ENCODE results near the gene ZSCAN1. TPM values are rescaled to one million over a fixed set of nuclear protein-coding genes. Genes with fewer than 3 reads are reported as not detected.

ZSCAN1 gene
- total RNA-seq, 4 donors from 2014 or later: not detected

- no peak for TF ChIP-seq CTCF (IDR thresholded peaks at IDR 0.05; ENCODE audit: low read depth)
Measured at GRCh38 chr19:58096884-58097283, 63.1 kb downstream of the ZSCAN1 start.

- no peak for TF ChIP-seq CTCF (IDR thresholded peaks at IDR 0.05; ENCODE audit: low read depth)
Measured at GRCh38 chr19:58097349-58097748, 63.5 kb downstream of the ZSCAN1 start.

GRCh38 chr19:58097781-58098681 is 64.2 kb downstream of the ZSCAN1 start, which contains the start of gene ZSCAN18:
ZSCAN18 (minus strand) TSS chr19:58098231; CDS start chr19:58090267, 7,964 bp downstream.
- no peak for TF ChIP-seq CTCF (IDR thresholded peaks at IDR 0.05; ENCODE audit: low read depth)

- no peak for TF ChIP-seq CTCF (IDR thresholded peaks at IDR 0.05; ENCODE audit: low read depth)
Measured at GRCh38 chr19:58098682-58098998, 64.8 kb downstream of the ZSCAN1 start.

Other genes starting within 250 kb of the ZSCAN1 start
- gene ZNF552, start 219.1 kb upstream of the ZSCAN1 start, total RNA-seq: 10 to 100 TPM in 1 of 4 donors, 1 to 10 TPM in 3; 3.9 to 10.4 (median 5.4) TPM
- 10 to 100 TPM; 10.0 to 17.5 (median 12.3) TPM for gene ZNF587B, start 203.7 kb upstream of the ZSCAN1 start, total RNA-seq
- gene ZNF587, start 184.2 kb upstream of the ZSCAN1 start, total RNA-seq: 10 to 100 TPM; 14.5 to 30.5 (median 19.9) TPM
- gene ZNF814, start 145.0 kb upstream of the ZSCAN1 start, total RNA-seq: 1 to 10 TPM; 6.8 to 9.0 (median 8.7) TPM
- gene ZNF417, start 117.4 kb upstream of the ZSCAN1 start, total RNA-seq: 10 to 100 TPM; 13.9 to 19.2 (median 15.0) TPM
- 1 to 10 TPM; 2.5 to 5.1 (median 4.3) TPM for gene ZNF418, start 98.6 kb upstream of the ZSCAN1 start, total RNA-seq
- 1 to 10 TPM; 3.1 to 7.0 (median 4.9) TPM for gene ZNF256, start 86.3 kb upstream of the ZSCAN1 start, total RNA-seq
- gene C19orf18, start 59.5 kb upstream of the ZSCAN1 start, total RNA-seq: under 1 TPM in 1 of 4 donors, not detected in 3; 0.68 TPM
- gene ZNF606, start 31.2 kb upstream of the ZSCAN1 start, total RNA-seq: 10 to 100 TPM; 10.0 to 41.6 (median 13.9) TPM
- gene ZNF135, start 25.3 kb downstream of the ZSCAN1 start, total RNA-seq: 1 to 10 TPM; 1.1 to 6.2 (median 3.4) TPM
- gene ZSCAN18, start 64.2 kb downstream of the ZSCAN1 start, total RNA-seq: 10 to 100 TPM; 16.6 to 34.1 (median 23.3) TPM
- gene ZNF329, start 116.8 kb downstream of the ZSCAN1 start, total RNA-seq: 1 to 10 TPM; 7.5 to 8.3 (median 7.9) TPM
- 10 to 100 TPM; 17.0 to 25.5 (median 20.3) TPM for gene ZNF274, start 149.0 kb downstream of the ZSCAN1 start, total RNA-seq
- 10 to 100 TPM in 3 of 4 donors, 1 to 10 TPM in 1; 8.7 to 19.6 (median 13.9) TPM for gene ZNF544, start 194.9 kb downstream of the ZSCAN1 start, total RNA-seq
- gene ZNF8, start 244.9 kb downstream of the ZSCAN1 start, total RNA-seq: 1 to 10 TPM; 4.6 to 7.9 (median 4.9) TPM